Loucy (cell line): Measurements from ENCODE around the gene CSH1.
"Not testable (repeated sequence)": the region's sequence is repeated elsewhere in the genome, so short reads cannot be mapped to it uniquely, and the experiment has no call there.

Experiments
- EZH2phosphoT487 ChIP-seq: fragments of 200-600 bp; IDR thresholded peaks from 2 replicates; pipeline ENCODE4 v1.6.1; 2018; ENCODE audit warnings: antibody characterized with exemption, mild to moderate bottlenecking, moderate library complexity, borderline replicate concordance
- TF ChIP-seq, protein P1 (sequence below): fragments of 200-600 bp; sonication (generic); conservative IDR thresholded peaks from 2 replicates; pipeline ENCODE4 v1.5.1; 2014; ENCODE audit warnings: mild to moderate bottlenecking, antibody characterized with exemption, low read length

DNA sequence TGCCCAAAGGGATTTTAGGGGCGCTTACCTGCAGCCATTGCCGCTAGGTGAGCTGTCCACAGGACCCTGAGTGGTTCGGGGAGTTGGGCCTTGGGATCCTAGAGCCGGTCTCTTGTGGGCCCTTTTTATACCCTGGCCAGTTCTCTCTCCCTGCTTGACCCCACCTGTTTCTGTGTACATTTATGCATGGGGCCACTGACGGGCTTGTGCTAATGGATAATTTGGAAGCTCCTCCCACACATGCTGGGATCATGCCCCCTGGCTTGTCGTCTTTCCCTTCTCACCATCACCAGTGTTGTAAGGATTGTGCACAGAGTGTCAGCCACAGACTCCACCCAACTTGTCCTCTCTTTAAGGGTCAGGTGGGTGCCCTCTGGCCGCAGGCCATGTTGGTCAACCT, 22.8 kb downstream of the CSH1 start, which contains the start of gene CSH2:
- TF ChIP-seq, protein P1, sequence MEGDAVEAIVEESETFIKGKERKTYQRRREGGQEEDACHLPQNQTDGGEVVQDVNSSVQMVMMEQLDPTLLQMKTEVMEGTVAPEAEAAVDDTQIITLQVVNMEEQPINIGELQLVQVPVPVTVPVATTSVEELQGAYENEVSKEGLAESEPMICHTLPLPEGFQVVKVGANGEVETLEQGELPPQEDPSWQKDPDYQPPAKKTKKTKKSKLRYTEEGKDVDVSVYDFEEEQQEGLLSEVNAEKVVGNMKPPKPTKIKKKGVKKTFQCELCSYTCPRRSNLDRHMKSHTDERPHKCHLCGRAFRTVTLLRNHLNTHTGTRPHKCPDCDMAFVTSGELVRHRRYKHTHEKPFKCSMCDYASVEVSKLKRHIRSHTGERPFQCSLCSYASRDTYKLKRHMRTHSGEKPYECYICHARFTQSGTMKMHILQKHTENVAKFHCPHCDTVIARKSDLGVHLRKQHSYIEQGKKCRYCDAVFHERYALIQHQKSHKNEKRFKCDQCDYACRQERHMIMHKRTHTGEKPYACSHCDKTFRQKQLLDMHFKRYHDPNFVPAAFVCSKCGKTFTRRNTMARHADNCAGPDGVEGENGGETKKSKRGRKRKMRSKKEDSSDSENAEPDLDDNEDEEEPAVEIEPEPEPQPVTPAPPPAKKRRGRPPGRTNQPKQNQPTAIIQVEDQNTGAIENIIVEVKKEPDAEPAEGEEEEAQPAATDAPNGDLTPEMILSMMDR, result not testable (repeated sequence)
- TF ChIP-seq EZH2phosphoT487, result not testable (repeated sequence)
